NCI-H510A treated with DMSO at 0.1 percent for 48 hours (cell line): ENCODE results near the gene PCDH8.

ENCODE experiments used
- DNase-seq: peaks from one replicate; lab custom pipeline; 2025; lab: John Stamatoyannopoulos, UW

The PCDH8 gene

DNA sequence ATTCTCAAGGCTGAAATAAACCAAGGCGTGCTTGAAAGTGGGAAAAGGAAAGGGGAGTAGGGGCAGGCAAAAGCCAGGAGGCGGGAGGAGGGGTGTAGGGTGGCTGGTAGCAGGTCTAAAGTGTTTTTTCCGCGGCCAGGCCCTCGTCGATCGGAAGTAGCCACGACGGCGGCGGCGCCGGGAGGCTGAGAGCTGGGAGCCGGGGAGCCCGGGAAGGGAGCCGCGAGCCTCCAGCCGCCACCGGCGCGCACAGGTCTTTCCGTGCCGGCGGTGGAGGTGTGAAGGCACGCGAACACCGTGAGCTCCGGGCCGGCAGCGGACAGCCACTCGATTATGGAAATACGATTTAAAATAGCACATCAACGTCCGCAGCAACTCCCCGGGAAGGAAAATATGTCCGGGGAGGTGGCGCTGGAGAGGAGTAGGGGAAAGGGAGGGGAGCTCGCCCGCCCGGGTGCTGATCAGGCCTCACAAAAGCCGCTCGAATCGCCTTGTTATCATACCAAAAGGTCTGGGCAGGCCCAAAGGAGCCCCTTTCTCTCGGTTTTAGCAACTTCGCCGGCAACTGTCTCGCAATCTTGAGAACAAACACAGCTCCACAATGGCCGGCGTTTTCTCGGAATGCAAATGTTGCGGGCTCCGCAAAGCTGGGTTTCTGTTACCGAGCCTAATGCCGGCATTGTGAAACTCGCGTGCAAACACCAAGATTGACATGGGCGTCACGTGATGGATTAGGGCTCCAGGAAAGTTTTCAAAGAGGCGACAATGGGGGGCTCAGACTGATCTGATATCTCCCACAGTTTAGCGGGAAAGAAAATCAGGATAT lies 2.9 kb upstream of the PCDH8 start:
- DNase-seq: peak; percentile 62

DNA sequence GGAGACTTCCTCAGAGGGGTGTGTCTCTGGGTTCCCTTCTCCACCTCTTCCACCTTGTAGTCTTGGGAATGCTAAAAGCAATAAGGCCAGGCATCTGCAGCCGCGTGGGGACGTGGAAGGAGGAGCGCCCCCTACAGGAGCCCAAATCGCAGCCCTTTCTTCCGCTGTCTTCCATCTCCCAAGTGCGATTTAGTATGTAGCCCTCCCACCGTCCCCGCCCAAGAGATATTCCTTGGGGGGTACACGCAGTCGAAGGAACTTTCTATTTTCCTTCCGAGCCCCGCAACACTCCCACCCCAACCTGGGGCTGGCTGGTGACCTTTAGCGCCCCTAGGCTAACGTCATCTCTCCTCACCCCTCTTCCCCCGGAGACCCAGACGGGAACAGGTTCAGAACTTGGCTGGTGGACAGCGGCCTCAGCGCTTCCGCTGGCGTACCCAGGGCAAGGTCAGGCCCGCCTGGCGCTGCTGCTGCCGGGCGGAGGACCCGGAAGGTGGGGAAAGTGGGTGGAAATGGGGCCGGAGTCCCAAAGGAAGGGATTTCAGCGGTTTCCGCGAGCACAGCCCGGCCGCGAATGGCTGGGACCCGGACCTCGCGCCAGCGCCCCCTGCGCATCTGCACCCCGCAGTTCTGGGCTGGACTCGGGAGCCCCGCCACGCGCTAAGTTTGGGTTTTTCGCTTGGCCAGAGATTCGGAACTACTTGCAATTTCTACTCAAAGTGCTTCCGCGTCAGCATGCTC lies 2.1 kb upstream of the PCDH8 start:
- DNase-seq: peak; percentile 64

DNA sequence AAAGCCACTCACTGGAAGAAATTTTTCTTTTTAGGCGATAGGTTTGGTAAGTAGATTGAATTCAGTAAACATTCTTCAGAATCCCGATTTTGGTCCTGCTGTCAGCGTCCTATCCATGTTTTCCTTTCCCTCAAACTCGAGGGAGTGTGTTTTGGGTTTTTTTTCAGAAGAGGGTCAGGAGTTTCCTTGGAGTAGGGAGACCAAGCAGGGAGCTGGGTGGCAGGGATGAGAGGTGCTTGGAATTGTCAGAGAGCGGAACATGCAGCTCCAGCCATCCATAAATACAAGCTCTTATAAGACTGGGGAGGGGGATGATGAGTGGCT lies 1.6 kb upstream of the PCDH8 start:
- no peak for DNase-seq

DNA sequence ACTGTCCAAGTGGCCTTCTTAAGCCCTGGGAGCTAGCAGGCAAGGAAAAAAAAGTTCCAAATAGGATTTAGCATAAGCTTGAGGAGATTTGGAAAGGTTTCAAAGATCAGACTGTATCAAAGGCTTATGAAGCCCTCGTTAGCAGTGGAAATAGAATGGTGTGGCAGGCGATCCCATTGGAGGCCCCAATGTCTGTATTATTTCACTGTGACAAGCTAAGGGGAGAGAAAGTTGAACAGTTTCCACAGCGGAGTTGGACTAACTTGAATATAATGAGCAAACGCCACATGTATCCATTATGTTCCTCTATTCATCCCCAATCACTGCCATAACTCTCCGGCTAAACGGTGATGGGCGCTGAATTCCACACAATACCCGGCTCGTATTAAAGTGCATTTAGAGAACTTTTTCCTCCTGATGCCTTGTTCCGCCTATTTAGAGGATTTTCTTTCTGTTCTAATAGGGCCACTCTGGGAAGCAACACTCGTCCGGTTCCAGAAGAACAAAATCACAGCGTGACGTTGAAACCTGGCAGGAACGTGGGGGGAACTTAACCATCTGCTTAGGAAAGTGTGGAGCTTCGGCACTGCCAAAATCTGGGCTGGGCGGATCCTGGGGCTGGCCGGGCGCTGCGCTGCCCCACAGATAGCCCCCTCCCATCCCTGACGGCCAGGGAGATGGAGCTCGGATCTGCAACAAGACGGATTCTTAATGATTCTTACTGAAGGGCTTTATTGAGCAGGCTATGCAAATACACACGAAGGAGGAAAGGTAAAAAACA lies 1.0 kb upstream of the PCDH8 start:
- DNase-seq: no peak

DNA sequence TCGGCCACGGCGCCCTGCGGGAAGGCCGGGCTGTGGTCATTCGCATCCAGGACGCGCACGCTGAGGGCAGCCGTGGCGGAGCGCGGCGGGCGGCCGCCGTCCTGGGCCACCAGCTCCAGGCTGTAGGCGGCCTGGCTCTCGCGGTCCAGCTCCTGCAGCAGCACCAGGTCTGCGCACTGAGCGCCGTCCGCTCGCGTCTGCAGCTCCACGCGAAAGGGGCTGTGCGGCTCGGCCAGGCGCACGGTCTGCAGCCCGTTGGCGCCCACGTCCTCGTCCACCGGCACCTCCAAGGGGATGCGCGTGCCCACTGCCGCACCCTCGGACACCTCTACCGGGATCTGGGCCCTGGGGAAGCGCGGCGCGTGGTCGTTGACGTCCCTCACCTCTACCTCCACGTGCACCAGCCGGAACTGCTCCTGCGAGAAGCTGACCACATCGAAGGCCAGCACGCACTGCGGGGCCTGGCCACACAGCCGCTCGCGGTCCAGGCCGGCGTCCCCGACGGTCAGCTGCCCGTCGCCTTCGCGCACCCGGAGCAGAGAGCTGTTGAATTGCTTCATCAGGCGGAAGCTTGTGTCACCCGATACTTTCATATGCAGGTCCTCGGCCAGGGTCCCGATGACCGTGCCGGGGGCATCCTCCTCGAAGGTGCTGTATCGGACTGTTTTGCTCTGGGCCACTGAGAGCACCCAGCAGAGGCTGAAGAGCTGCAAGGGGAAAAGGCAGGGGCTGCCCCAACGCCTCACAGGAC lies 583 bp downstream of the PCDH8 start:
- peak; percentile 79 for DNase-seq

DNA sequence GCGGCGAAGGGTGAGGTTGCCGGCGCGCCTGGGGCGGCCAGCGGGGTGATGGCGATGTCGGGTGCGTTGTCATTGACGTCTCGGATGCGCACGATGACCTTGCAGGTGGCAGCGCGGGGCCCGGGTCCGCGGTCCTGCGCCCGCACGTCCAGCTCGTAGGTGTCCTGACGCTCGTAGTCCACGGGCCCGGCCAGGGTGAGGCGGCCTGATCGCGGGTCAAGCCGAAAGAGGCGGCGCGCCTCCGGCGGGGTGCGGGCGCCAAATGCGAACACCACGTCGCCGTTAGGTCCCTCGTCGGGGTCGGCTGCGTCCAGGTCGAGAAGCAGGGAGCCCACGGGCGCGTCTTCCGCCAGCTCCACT lies 1.1 kb downstream of the PCDH8 start:
- no peak for DNase-seq

DNA sequence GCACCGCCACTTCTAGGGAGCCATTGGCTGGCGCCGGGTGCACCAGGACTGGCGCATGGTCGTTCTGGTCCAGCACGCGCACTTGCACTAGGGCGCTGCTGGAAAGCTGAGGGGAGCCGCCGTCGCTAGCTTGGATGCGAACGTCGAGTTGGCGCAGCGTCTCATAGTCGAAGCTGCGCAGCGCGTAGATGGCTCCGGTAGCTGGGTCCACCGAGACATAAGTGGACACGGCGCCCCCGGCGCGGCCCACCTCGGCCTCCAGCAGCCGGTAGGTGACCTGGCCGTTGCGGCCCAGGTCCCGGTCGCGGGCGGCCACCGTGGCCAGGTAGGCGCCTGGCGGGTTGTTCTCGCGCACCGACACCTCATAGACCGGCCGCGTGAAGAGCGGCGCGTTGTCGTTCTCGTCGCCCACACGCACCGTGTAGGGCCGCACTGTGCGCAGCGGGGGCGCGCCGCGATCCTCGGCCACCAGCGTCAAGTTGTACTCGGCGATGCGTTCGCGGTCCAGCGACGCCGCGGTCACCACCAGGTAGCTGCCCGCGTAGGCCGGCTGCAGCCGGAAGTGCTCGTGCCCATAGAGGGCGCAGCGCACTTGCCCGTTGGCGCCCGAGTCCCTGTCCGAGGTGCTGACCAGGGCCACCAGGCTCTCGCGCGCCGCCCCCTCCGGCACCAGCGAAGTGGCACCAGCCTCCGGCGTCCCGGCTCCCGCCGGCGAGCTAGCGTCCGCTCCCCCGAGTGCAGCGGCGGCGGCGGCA lies 1.7 kb downstream of the PCDH8 start:
- DNase-seq: no peak

DNA sequence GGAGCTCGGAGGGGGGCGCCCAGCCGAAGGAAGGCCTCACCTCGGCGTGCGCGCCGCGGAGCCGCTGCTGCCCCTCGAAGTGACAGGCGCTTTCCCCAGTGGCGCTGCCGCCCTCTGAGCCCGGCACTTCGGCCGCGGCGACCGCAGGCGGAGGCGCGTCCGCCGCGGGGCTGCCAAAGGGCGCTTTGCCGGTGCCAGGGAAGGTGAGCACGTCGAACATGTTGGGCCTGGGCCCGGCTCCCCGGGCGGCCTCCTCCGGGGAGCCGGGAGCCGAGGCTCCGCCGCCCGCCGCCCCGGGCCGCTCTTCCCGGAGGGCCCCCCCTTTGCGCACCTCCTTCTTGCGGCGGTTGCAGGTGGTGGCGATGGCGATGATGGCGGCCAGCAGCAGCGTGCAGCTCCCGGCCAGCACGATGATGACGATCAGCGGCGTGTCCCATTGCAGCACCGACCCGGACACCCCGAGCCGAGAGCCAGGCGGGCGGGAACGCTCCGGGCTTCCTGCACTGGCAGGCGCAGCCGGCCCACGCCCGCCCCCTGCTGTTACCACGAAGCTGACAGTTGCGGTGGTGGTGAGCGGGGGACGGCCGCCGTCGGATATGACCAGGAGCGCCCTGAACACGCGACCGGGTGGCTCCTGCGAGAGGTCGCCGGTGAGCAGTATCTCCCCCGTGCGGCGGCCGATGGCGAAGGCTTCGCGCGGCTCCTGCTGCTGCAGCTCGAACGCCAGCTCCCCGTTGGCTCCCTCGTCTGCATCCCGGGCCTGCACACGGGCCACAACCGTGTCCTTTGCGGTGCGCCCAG lies 2.5 kb downstream of the PCDH8 start:
- peak; percentile 25 for DNase-seq

DNA sequence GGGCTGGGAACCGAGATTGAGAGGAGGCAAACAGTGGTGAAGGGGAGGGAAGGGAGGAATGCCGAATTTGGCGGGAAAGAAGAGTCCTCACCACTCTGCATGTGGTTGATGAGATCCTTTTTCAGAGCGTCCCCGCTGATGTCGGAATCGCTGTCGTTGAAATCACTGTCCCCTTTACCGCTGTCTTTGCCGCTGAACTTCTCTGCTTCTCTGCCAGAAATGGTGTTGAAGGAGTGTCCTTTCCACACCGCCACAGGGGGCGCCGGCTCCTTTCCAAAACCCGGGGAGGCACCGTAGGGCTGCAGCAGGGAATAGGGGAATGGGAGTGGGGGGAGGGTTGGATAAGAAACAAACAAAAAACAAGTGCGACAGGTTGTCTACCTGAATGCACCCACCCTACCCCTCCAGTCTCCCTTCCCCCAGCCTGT lies 3.1 kb downstream of the PCDH8 start:
- no peak for DNase-seq

DNA sequence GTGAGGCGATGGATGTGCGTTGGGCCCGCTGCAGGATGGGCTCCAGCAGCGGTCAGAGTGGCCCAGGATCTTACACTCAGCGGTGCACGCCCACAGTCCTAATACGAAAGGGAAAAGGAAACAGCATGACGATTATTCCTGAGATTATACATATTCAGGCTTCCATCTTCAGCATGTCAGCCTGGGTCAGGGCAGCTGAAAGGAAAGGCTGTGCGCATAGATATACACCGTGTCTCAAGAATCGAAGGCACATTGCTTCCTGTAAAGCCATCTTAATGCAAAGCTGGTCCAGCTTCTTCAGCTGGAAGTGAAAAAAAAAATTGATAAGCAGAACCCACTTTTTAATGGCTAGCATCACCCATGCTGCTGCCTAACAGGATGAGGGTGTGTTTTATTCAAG lies 3.6 kb downstream of the PCDH8 start:
- no peak for DNase-seq

DNA sequence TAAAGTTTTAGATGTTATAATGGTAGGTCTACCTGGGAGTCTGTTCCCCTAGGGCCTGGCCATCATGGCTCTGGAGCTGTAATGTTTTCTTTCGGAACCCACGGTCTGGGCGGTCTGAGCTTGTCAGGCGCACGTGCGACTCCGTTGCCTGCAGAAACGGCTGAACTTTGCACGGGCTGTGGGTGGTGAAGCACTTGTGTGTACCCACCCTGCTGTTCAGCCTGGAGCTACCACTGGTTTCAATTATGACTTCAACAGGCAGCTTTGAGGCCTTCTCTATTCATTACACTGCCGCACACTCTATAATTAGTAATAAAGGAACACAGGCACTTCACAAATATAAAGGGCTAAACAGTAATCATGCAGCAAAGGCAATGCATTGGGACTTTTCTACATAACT lies 6.0 kb downstream of the PCDH8 start:
- DNase-seq: no peak

DNA sequence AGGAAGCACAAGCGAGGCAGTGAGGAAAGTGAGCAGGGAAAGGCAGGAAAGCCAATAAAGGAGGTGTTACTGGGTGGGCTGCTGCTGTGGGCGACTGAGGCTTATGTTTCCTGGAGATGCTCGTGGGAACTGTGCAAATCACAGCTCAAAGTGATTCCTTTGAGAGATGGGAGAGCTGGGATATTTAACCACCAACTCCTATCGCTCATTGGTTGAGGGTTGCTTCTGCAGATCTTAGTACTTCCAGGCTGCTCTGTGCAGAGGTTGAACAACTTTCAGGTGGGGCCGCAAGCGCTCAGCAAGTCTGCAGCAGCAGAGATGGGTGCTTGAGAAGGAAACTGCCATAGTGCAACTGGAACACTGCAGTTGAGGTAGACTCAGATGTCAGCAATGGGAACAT lies 8.4 kb downstream of the PCDH8 start:
- no peak for DNase-seq

DNA sequence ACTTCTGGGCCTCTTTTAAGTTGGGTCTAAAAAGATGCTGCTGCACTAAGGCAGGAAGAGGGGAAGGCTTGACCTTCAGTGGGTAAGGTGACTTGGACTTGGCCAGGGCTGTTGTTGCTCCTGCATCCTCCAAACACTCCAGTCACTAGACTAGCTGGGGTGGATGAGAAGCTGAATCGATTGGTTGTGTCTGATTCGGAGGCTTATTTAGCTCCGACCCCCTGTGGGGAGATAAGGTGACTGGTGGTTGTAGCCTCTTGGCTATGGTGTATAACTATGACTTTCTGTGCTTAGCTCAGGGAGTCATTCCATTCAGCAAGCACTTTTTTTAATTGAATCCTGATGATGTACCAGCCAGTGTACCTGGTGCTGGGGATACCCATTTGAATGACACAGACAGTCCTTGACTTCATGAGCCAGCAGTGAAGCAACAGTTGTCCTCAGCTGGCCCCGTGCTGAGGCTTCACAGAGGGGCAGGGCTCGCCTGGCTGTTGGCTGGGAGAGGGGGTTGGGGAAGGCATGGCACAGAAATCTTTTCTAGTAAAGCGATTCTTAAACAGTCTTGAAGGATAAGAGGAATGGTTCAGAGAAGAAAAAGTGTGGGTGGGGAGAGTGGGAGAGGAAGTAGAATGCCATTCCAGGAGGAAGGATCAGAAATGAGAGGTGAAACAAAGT lies 9.9 kb downstream of the PCDH8 start:
- no peak for DNase-seq

DNA sequence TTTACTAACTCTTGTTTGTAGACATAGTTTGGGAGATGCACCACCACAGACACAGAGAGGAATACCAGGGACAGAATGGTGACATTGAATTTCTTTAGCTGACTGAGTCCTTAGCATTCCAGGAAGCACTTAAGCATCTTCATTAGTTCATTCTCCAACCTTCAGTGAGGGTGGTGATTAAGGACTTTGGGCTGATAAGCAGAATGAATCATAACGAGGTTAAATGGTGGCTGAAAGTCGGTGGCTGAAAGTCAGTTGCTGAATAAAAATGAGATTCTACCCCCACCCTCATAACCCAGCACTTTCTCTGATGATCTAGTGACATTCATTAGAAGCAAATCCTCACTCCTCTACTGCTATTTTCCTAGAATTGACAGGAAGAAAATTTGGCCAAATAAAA lies 10.6 kb downstream of the PCDH8 start:
- no peak for DNase-seq

DNA sequence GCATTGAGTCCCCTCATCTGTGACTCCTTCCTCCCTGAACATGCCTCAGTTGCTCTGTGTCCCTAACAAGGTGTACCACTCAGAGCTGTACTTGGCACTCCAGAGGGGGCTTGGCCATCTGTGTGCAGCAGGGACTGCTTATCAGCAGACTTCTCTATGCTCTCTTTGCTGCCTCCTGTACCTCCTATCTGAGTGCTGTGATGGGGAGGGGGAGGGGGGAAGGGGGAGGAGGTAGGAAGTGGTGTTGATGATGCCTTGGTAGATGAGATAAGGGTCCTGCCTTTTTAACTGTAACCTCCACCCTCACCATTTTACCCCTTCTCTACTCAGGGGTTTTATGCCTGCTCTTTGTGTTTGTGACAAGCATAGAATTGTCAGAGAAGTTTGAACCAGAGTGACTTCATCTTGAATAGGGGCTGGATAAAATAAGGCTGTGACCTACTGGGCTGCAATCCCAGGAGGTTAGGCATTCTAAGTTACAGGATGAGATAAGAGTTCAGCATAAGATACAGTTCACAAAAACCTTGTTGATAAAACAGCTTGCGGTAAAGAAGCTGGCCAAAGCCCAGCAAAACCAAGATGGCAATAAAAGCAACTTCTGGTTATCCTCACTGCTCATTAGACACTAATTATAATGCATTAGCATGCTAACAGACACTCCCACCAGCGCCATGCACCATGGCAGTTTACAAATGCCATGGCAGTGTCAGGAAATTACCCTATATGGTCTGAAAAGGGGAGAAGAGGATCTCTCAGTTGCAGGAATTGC lies 13.2 kb downstream of the PCDH8 start:
- no peak for DNase-seq

DNA sequence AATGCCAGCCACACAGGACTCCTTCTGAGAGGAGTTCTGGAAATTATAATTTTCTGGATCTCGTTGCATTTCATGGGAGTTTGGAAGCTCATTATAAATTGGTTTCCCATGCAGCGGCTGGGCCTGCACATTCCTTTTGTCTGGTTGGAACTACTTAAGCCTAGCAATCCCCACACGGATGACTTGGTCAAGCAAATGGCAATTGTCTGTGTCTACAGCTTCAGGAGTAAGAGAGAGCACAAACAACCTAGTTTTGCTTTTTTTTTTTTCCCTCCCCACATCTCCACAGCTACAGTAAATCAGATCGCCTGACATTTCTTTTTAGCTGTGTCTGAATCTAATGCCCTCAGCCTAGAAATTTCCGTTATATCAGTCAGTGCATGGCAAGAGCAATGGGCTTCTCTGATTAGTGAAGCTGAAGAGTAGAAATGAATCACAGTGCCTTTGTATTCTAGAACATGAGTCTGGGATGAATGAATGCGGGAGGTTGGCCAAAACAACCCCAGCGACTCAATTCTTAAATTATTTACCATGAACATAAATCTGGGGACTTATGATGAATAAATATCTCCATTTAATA lies 15.1 kb downstream of the PCDH8 start:
- no peak for DNase-seq

DNA sequence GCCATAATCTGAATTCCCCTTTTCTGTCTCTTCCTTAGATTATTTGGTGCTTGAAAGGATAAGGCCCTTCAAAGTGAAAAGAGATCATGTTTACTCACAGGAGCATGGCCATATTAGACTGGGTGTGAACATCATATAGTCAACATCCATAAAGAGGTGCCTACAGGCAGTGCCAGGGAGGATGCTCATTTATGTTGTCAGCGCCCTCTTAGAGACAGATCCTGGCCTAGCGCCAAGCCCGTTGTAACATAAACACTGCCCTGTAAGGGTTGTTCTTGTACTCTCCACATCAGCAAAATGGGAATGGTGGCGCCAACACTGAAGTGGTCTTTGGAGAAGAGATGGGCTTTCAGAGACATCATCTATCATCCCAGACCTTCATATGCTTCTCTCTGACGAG lies 16.1 kb downstream of the PCDH8 start:
- peak; percentile 89 for DNase-seq

DNA sequence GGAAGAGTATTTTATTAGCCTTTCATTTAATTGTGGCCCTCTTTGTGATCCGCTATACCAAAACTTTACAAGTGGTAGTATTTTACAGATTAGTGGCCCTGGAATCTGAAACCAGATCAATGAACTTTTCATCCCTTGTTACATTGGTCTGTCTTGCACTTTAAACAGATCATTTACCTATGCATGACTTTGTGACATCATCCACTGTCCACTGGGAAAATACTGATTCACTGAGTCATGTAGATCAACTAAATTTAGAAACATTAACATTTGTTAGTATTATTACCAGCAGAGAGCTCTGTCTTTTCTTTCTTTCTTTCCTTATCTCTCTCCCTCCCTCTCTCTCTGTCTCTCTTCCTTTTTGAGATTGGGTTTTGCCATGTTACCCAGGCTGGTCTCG lies 17.5 kb downstream of the PCDH8 start:
- no peak for DNase-seq

DNA sequence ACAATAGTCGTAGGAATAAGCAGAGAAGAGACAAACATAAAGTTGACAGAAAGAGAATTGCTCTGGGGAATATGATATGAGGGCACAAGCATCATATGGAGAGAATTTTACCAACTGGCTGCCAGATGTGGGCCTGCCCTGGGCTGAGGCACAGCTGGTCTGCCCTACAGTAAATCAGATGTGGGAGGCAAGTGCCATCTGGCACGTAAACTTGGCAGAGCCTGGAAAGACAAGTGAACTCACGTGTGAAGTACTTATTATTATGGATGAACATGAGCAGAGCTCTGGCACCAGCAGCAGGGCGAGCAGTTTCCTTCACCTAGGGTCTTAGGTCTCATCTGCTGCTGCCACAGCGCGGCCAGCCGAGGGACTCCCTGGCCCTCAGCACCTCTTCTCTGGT lies 20.6 kb downstream of the PCDH8 start:
- peak; percentile 9 for DNase-seq
